Mucosa of descending colon (tissue), 3 donors: ENCODE results near the gene FBXO34. TPM values are rescaled to one million over a fixed set of nuclear protein-coding genes. Genes with fewer than 3 reads are reported as not detected.

Source experiments
- ATAC-seq: fragments of 200-7000 bp; cut with Tn5 transposase; one replicate; pipeline ENCODE4 v1.9.1; 2020; ENCODE audit warnings: mild to moderate bottlenecking, moderate library complexity
- DNase-seq, 3 donors: peaks; one replicate each; pipeline ENCODE4 v3.0.0-alpha.2; 2020
- H3K36me3 ChIP-seq: fragments of 200-600 bp; one replicate; pipeline ENCODE4 v1.8.0; 2021; ENCODE audit warnings: low read depth, mild to moderate bottlenecking
- H3K4me1 ChIP-seq: fragments of 200-600 bp; one replicate; pipeline ENCODE4 v1.8.0; 2021; ENCODE audit warnings: low read depth, mild to moderate bottlenecking
- H3K4me3 ChIP-seq: fragments of 200-600 bp; one replicate; pipeline ENCODE4 v1.8.0; 2021; ENCODE audit warnings: mild to moderate bottlenecking
- H3K9me3 ChIP-seq: fragments of 200-600 bp; one replicate; pipeline ENCODE4 v1.8.0; 2021; ENCODE audit warnings: mild to moderate bottlenecking
- intact Hi-C, 2 donors: fragments of 100-400 bp; cut with DNase I in 1 of 2; cut with micrococcal nuclease in 1 of 2; formaldehyde crosslinking; loops; one replicate each; pipeline versions ENCODE4 v1.11.0 to v1.11.1; 2022; cut with DNase I, micrococcal nuclease
- total RNA-seq, 3 donors: library from RNA; stranded (reverse); fragmentation: NEBNext Ultra II Directional in 2 of 3; extraction: Animal tissue kit (Norgen Biotek cat#: 25700) in 2 of 3; gene quantifications; one replicate each; pipeline versions ENCODE4 v1.2.1 to v1.2.4, GENCODE V29; 2021 to 2023
- TF ChIP-seq, protein P1 (sequence below): fragments of 200-600 bp; IDR thresholded peaks from one replicate; pipeline ENCODE4 v1.8.0; 2022; ENCODE audit warnings: antibody characterized with exemption, mild to moderate bottlenecking
- donor health status: DM: no; HTN: no; CAD: no; lungs with moderate emphysema.
- donor health status: DM: no; HTN: no; CAD: no.
- donor health status: DM: no; HTN: yes; CAD: no.

Gene FBXO34
- total RNA-seq, 3 donors from 2014 or later = 42.2 to 76.9 (median 59.1) TPM

DNA sequence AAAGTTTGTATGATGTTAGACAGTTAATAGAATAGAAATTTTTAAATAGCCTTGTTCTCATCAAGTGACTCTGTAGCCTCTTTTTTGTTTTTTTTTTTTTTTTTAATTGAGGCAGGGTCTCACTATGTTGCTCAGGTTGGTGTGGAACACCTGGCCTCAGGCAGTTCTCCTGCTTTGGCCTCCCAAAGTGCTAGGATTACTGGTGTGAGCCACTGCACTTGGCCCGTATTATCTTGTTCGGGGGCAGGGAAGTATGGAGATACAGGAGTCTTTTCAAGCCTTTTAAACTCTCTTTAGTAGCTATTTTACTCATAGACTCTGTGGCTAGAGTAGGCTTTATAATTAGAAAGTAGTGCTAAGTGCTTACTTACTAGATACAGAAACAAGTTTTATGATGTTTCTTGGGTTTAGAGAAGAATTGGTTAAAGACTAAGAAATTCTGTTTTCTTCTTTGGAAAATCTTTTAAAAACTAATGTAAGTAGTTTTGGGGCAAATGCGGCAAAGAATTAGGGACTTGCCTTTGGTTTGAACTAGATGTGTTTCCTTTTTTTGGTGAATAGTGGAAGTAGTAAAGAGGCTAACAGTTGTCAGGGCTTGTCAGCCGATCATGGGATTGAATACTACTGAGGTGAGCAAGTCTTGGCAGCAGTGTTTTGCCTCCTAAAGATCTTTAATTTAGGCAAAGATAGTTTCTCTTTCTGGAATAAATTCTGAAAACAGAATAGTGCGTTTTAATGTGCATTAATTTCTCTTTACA is 31.3 kb downstream of the FBXO34 start:
- no peak overlapping the region for H3K4me3 ChIP-seq
- H3K9me3 ChIP-seq = no peaks in the 10 kb centered on the region
- H3K36me3 ChIP-seq = no peaks in the 10 kb centered on the region
- intact Hi-C loops = no loop called here
- peaks cover 42% of the 10 kb centered on the region for H3K4me1 ChIP-seq
- no peak for DNase-seq
- no peak for ATAC-seq
- TF ChIP-seq, protein P1, sequence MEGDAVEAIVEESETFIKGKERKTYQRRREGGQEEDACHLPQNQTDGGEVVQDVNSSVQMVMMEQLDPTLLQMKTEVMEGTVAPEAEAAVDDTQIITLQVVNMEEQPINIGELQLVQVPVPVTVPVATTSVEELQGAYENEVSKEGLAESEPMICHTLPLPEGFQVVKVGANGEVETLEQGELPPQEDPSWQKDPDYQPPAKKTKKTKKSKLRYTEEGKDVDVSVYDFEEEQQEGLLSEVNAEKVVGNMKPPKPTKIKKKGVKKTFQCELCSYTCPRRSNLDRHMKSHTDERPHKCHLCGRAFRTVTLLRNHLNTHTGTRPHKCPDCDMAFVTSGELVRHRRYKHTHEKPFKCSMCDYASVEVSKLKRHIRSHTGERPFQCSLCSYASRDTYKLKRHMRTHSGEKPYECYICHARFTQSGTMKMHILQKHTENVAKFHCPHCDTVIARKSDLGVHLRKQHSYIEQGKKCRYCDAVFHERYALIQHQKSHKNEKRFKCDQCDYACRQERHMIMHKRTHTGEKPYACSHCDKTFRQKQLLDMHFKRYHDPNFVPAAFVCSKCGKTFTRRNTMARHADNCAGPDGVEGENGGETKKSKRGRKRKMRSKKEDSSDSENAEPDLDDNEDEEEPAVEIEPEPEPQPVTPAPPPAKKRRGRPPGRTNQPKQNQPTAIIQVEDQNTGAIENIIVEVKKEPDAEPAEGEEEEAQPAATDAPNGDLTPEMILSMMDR = no peak

DNA sequence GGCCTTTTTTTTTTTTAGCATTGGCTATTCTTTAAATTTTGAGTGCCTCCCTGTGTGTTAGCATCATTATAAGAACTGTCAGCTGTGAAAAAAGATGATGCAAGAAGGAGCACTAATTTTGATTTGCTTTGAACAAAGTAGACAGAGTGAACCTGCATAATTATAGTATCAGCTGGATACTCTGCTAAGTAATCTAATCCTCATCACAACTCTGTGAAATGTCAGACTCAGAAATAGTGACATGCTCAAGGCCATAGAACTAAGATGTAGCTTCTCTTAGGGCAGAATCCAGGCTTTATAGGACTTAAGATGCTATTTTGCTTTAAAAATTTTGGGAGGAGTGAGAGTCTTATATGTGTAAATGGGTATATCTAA is 31.9 kb downstream of the FBXO34 start:
- DNase-seq (no peak), ATAC-seq (no peak)
- TF ChIP-seq, protein P1 = no peak
- H3K36me3 ChIP-seq = no peaks in the 10 kb centered on the region
- H3K9me3 ChIP-seq = no peaks in the 10 kb centered on the region
- no peak overlapping the region for H3K4me3 ChIP-seq
- peaks cover 36% of the 10 kb centered on the region for H3K4me1 ChIP-seq
- intact Hi-C loops = no loop called here

- intact Hi-C loops = no loop called here
- DNase-seq (no peak), ATAC-seq (no peak)
- no peaks in the 10 kb centered on the region for H3K9me3 ChIP-seq
- TF ChIP-seq, protein P1 = no peak
- H3K36me3 ChIP-seq = no peaks in the 10 kb centered on the region
- peaks cover 34% of the 10 kb centered on the region for H3K4me1 ChIP-seq
- no peak overlapping the region for H3K4me3 ChIP-seq
These were observed 32.5 kb downstream of the FBXO34 start for GRCh38 chr14:55303691-55304145.

DNA sequence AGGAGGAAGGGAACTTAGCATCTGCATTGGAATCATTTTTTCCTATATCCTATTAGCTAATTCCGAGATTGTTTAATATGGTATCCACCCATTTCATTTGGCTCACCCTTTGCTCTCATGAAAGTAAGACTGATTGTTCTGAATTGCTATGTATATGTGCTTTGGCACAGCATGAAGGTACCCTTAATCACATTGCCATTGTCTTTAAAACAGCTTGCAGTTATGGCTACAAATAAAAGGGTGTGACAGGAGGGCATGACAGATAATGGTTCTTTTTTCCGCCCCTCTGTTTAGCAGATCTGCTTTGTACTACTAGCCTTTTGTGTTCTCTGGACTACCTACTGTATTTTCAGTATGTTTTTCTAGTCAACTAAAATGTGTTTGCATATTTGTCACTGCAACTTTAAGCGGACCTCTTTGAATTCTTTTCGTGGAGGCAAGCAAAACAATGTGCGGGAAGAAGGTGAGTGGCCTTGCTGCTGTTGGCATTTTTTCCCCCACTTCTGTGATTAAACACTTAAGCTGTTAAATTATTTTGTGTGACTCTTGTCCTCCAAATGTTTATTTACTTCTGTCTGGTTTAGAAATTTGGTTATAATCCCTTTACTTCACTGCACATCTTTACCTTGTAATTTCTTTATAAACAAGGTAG is 35.8 kb downstream of the FBXO34 start:
- no peak overlapping the region for H3K4me3 ChIP-seq
- H3K9me3 ChIP-seq = peaks cover 2% of the 10 kb centered on the region
- intact Hi-C loops = no loop called here
- DNase-seq (peak in 1 of 3 donors; percentile 62), ATAC-seq (peak; percentile 90)
- peaks cover 29% of the 10 kb centered on the region for H3K4me1 ChIP-seq
- TF ChIP-seq, protein P1 = no peak
- no peaks in the 10 kb centered on the region for H3K36me3 ChIP-seq

GRCh38 chr14:55309154-55309553 is 37.9 kb downstream of the FBXO34 start:
- TF ChIP-seq, protein P1 = no peak
- no peak overlapping the region for H3K4me3 ChIP-seq
- DNase-seq (no peak), ATAC-seq (no peak)
- H3K9me3 ChIP-seq = peaks cover 14% of the 10 kb centered on the region
- no peaks in the 10 kb centered on the region for H3K36me3 ChIP-seq
- intact Hi-C loops = no loop called here
- peaks cover 13% of the 10 kb centered on the region for H3K4me1 ChIP-seq
